K562 (cell line): Measurements from ENCODE around the gene FANCC. TPM values are rescaled to one million over a fixed set of nuclear protein-coding genes. Genes with fewer than 3 reads are reported as not detected.
A peak's percentile ranks its signal among the peaks of the same experiment; 100 is the strongest.

Experiments
- FOXK1 ChIP-seq: sonication (generic); formaldehyde crosslinking; IDR thresholded peaks from 2 replicates; pipeline ENCODE4 v1.8.0; 2022; ENCODE audit warnings: missing genetic modification reagents, mild to moderate bottlenecking, borderline replicate concordance
- TAL1 ChIP-seq: fragments of 450-650 bp; IDR thresholded peaks from 2 replicates; pipeline ENCODE4 v1.6.1; 2016; ENCODE audit warnings: mild to moderate bottlenecking
- ZSCAN29 ChIP-seq: fragments of 450-650 bp; IDR thresholded peaks from 2 replicates; pipeline ENCODE4 v1.6.1; 2017
- polyA plus RNA-seq, 8 experiments: library from polyadenylated mRNA; depleted of rRNA in 4 of 8; stranded (reverse) in 5 of 8; unstranded in 3 of 8; fragments of >200 nt; fragmentation: Nextera tagmentation in 2 of 8; fragmentation: Illumina TruSeq in 1 of 8; extraction: Ambion mirVana in 2 of 8; extraction: Trizol in 1 of 8; gene quantifications; 2 replicates each; pipeline versions ENCODE4 v1.2.1 to v1.2.3, GENCODE V29; 2011 to 2014; ENCODE audit warnings: inconsistent platforms in 1 of 8, missing spikeins in 1 of 8
- total RNA-seq, 7 experiments: library from RNA; depleted of rRNA in 6 of 7; stranded (reverse); fragments of >200 nt in 6 of 7; fragmentation: Illumina TruSeq in 2 of 7; extraction: Trizol in 2 of 7; gene quantifications; 2 replicates each; pipeline versions ENCODE4 v1.2.1 to v1.2.3, GENCODE V29; 2011 to 2021; ENCODE audit warnings: low replicate concordance in 1 of 7
- TF ChIP-seq, protein P1 (sequence below): sonication (generic); formaldehyde crosslinking; IDR thresholded peaks from 2 replicates; pipeline ENCODE4 v1.8.1; 2023; ENCODE audit warnings: mild to moderate bottlenecking, missing genetic modification reagents
- TF ChIP-seq, protein P2 (sequence below): fragments of 200-400 bp; formaldehyde crosslinking; IDR thresholded peaks from 2 replicates; pipeline ENCODE4 v1.6.1; 2017; ENCODE audit warnings: mild to moderate bottlenecking, low read depth, low read length, moderate library complexity

FANCC gene
- total and polyA plus RNA-seq, 9 of the 15 experiments (the other 6 are each of a cell fraction or from before 2014, with no cell fraction given), result 4.6 to 18.4 (median 14.2) TPM

DNA sequence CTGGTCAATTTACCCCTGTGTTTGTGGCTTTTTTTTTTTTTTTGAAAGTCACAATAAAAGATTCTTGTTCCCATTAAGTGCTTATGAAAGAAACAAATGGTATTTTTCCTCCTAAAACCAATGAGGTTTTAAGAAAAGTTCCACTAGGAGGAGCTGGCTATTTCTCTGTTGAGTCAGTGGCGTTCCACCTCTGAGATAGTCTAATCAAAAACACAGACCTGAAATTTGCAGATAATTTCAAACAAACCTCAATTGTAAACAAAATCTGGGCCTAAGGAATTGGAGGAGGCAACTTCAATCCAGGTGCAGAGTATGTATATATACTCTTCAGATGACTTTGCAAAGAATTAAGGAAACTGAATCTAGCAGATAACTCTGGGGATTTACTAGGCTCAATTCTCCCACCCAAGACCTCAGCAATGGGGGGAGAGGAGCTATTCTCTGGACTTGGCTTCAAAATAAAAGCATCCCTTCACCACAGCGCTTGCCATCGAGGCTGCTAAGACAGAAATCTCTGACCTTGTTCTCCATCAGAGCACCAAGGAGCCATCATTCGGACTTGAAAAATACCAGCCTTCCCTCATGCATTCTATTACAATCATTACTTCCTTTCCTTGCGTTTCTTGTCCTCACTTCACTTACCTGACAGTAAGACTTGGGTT, 52.4 kb downstream of the FANCC start (continued):
- TF ChIP-seq, protein P1, sequence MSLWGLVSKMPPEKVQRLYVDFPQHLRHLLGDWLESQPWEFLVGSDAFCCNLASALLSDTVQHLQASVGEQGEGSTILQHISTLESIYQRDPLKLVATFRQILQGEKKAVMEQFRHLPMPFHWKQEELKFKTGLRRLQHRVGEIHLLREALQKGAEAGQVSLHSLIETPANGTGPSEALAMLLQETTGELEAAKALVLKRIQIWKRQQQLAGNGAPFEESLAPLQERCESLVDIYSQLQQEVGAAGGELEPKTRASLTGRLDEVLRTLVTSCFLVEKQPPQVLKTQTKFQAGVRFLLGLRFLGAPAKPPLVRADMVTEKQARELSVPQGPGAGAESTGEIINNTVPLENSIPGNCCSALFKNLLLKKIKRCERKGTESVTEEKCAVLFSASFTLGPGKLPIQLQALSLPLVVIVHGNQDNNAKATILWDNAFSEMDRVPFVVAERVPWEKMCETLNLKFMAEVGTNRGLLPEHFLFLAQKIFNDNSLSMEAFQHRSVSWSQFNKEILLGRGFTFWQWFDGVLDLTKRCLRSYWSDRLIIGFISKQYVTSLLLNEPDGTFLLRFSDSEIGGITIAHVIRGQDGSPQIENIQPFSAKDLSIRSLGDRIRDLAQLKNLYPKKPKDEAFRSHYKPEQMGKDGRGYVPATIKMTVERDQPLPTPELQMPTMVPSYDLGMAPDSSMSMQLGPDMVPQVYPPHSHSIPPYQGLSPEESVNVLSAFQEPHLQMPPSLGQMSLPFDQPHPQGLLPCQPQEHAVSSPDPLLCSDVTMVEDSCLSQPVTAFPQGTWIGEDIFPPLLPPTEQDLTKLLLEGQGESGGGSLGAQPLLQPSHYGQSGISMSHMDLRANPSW (CRISPR knock-in tag), result no peak
- TF ChIP-seq, protein P2, sequence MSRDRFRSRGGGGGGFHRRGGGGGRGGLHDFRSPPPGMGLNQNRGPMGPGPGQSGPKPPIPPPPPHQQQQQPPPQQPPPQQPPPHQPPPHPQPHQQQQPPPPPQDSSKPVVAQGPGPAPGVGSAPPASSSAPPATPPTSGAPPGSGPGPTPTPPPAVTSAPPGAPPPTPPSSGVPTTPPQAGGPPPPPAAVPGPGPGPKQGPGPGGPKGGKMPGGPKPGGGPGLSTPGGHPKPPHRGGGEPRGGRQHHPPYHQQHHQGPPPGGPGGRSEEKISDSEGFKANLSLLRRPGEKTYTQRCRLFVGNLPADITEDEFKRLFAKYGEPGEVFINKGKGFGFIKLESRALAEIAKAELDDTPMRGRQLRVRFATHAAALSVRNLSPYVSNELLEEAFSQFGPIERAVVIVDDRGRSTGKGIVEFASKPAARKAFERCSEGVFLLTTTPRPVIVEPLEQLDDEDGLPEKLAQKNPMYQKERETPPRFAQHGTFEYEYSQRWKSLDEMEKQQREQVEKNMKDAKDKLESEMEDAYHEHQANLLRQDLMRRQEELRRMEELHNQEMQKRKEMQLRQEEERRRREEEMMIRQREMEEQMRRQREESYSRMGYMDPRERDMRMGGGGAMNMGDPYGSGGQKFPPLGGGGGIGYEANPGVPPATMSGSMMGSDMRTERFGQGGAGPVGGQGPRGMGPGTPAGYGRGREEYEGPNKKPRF, result no peak
- TF ChIP-seq FOXK1 (no peak), ZSCAN29 (no peak), TAL1 (0 out of 2 replicates have a peak, but pooled peaks have one; percentile 27)
